Measurements from ENCODE around the gene NCF1.
"Not testable (repeated sequence)": the region's sequence is repeated elsewhere in the genome, so short reads cannot be mapped to it uniquely, and the experiment has no call there.

The NCF1 gene

DNA sequence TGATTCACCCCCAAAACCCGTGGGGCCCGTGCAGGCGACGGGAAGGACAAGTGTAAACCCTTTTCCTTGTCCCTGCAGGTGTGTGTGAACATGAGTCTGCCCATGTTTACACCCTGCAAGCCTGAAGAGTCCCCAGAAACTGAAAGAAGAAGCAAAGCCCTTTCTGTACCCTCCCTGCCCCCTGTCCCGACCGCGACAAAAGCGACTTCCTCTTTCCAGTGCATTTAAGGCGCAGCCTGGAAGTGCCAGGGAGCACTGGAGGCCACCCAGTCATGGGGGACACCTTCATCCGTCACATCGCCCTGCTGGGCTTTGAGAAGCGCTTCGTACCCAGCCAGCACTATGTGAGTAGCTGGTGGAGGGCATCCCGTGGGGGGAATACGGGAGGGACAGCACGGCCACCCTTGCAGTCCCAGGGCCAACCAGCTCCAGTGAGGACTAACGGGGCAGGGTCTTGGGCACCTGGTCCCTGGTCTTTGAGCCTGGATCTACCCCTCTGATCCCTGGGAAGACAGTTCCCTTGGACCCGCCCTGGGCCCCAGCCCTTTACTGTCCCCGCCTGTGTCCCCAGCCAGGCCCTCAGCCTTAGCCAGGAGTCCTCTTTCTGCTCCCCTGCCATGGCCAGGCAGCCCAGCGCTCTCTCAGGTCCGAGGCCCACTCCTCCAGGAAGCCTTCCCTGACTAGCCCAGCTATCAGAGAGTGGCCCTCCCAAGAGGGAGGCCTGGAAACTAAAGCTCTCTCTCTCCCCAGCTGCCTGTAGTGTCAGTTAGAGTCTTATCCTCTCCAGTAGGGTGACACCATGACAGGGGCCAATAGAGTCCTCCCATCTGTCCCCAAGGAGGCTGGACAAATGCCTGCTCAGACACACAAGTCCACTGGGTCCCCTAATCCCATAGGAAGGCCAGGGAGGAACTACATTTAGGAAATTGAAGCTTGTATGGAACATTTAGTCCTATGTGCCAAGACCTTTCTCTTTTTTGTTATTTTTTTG, at the start of gene NCF1:
NCF1 (plus strand) TSS at position 252 of the 991 bp plus-strand sequence; CDS start at position 273, 21 bp downstream.
- DNase-seq (ENCODE audit: low read depth) = not testable (repeated sequence)

- no peak for DNase-seq (ENCODE audit: low read depth)
Observed at GRCh38 chr7:74725840-74726239, 48.0 kb upstream of the NCF1 start.

DNA sequence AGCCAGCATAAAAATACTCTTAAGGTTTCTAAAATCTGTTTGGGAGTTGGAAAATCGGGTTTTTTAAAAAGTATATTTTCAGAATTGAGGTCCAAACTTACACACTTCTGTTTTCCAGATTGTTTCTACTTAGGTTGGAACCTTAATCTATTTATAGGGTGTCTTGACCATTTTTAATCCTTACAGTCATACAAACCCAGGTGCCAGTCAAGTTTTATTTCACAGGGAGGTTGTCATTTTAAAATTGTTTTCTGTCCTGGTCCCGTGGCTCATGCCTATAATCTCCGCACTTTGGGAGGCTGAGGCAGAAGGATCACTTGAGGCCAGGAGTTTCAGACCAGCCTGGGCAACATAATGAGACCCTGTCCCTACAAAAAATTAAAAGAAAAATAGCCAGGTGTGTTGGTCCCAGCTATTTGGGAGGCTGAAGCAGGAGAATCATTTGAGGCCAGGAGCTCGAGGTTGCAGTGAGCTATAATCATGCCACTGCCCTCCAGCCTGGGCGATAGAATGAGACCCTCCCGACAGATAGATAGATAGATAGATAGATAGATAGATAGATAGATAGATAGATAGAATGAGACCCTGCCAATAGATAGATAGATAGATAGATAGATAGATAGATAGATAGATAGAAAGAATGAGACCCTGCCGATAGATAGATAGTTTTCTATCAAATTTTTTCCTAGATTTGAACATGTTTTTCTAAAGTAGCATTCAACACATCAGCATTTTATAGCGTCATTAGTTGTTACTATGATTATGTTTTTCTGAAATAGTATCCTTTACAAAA, 47.3 kb upstream of the NCF1 start:
- DNase-seq (ENCODE audit: low read depth) = no peak

GRCh38 chr7:74728686-74729085, 45.1 kb upstream of the NCF1 start:
- not testable (repeated sequence) for DNase-seq (ENCODE audit: low read depth)

DNA sequence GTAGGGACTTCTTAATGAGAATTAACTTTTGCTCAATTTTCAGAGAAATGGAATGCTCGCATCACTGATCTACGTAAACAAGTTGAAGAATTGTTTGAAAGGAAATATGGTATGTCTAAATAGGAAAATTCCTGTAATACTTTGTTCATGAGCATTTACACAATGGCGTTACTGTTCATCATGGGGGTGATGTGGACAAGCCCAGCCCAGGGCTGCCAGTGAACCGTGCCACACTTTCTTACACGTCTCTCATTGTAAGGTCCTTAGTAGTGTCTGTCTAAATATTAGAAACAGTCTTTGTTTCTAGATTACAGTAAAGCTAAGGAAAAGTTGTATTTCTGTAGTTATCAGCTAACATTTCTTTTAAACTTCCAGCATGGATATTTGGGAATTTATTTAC, 43.6 kb upstream of the NCF1 start:
- not testable (repeated sequence) for DNase-seq (ENCODE audit: low read depth)

DNA sequence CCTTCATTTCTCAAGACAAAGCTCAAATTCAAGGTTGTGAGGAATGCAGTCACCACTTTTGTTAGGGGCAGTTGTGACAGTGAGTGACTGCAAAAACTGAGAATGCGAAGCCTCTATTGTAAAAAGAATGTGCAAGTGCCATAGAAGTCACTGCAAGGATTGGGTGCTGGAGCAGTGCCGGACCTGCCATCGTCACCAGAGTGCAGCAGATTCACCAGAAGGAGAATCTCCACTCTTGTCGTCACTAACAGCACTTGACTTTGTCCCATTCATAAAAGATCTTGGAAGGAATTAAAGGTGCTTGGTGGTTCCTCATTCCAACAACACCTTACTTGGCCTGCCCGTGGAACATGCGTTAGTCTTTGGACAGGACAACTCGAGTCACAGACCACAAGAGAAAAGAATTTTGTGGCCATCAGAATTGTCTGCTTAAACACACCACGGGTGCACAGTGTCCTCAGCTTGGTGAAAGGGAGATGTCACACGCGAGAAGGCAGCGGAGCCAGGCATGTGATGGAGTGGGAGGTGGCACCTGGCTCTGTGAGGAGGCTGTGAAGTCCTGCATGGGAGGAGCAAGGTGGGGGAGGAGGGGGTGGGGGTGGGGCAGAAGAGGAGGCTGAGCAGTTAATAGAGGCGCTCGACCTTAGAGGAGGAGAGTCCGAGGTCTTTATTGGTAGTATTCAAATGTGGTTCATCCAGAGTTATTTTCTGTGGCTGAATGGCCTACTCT, 33.7 kb upstream of the NCF1 start:
- DNase-seq (ENCODE audit: low read depth) = not testable (repeated sequence)

DNA sequence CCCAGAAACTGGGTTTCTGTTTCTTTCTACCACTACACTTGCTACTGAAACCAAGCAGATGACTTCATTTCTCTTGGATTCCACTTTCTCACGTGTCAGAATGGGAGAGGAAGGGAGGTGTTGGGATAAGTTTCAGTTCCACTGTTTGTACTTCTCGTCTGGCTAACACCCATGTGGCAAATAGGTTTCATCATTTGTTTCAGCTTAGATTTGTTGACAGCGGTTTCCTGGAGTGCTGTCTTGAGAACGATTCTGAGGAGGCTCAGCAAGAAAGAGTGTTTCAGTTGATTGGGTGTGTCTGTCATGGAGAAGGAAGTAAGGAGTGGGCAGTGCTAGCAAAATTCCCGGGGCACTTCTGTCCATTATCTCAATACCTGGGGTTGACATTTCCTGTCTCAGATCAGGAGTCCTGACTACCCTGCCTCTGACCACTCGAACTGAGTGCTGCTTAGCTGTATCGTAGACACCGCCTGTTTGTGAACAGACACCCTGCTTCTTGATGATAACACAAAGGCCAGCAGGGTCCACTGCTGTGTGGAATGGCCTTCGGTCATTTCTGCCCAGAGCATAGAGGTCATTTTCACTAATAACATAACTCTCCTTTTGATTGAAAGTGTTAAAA, 29.8 kb upstream of the NCF1 start:
- not testable (repeated sequence) for DNase-seq (ENCODE audit: low read depth)

- not testable (repeated sequence) for DNase-seq (ENCODE audit: low read depth)
Observed at GRCh38 chr7:74753921-74754482, 19.8 kb upstream of the NCF1 start.

DNA sequence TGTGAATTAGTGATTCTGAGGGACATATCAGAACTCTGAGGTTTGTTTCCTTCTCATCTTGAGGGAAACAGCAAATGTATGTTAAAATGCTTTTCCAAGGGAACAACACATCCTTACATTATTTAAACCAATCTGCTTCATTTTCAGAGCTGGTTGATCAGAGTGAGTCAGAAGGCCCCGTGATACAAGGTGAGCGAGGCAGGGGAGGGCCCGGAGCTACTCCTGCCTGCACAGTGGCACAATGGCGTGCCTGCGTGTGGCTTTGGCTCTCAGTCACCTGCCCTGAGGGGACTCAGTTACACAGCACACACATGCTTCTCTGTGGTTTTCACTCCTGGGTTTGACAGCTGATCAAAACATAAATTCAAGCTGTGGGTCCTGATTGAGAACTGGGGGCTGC, 17.1 kb upstream of the NCF1 start:
- not testable (repeated sequence) for DNase-seq (ENCODE audit: low read depth)

DNA sequence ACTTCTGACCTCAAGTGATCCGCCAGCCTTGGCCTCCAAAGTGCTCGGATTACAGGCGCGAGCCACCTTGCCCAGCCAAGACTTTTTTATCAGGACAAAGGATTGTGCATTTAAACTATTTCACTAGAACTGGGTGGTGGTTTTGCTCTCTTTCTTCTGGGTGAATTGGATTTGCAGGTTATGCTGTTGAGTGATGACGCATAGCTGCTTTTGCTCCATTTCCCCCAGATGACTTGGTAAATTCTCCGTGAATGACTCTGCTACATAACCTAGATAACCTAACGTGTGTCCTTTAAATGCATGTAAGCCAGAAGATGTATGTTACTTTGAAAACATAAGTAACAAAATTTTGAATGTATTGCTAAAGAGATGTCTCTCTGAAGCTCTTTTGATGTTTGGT, 15.5 kb upstream of the NCF1 start:
- DNase-seq (ENCODE audit: low read depth) = not testable (repeated sequence)

- DNase-seq (ENCODE audit: low read depth) = not testable (repeated sequence)
Observed at GRCh38 chr7:74758982-74759381, 14.8 kb upstream of the NCF1 start.

- DNase-seq (ENCODE audit: low read depth) = not testable (repeated sequence)
Observed at GRCh38 chr7:74765205-74765918, 8.4 kb upstream of the NCF1 start.

- DNase-seq (ENCODE audit: low read depth) = not testable (repeated sequence)
Observed at GRCh38 chr7:74766509-74766908, 7.3 kb upstream of the NCF1 start.

DNA sequence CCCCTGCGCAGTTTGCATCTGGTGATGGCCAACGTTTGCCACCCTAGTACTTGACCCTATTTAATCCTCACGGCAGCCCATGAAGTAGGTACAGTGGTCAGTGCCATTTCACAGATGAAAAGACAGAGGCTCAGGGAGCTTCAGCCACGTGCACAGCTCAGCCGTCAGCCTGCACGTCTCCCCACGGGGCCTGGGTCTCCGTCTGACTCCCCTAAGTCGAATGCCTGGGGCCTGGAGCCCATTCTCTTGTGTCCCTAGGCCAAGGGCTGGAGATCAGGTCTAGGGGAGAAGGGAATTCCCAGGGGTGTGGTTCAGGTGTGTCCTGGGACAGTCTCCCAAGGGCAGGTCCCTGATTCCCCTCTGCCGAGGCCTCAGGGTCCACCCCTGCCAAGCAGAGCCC, 6.8 kb upstream of the NCF1 start:
- DNase-seq (ENCODE audit: low read depth) = not testable (repeated sequence)

DNA sequence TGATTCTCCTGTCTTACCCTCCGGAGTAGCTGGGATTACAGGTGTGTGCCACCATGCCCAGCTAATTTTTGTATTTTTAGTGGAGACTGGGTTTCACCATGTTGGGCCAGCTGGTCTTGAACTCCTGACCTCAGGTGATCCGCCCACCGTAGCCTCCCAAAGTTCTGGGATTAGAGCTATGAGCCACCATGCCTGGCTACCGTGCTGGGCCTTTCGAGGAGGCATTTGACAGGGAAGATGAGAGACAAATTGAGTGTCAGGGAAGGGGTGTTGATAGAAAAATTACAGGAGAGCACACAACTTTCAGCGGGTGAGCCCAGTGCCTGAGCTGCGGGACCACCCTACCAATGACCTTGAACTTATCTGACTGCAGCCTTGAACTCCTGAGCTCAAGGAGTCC, 3.7 kb upstream of the NCF1 start:
- DNase-seq (ENCODE audit: low read depth) = not testable (repeated sequence)

DNA sequence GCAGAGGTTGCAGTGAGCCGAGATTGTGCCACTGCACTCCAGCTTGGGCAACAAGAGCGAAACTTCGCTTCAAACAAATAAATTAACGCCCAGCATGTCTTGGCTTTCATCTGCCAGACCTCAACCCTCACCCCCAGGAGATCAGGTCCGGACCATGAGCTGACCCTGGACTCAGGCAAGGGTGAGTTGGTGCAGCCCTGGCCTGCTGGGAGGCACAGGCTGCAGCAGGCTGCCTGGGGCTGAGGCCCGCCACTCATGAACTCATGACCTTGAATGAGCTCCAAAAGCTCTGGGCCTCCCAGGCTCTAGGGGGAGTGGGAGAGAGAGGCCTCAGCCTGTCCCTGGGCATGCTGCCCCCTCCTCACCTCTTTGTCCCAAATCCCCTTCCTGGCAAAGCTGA, 1.7 kb upstream of the NCF1 start:
- DNase-seq (ENCODE audit: low read depth) = not testable (repeated sequence)

- not testable (repeated sequence) for DNase-seq (ENCODE audit: low read depth)
Observed at GRCh38 chr7:74775111-74775510, 1.3 kb downstream of the NCF1 start.

DNA sequence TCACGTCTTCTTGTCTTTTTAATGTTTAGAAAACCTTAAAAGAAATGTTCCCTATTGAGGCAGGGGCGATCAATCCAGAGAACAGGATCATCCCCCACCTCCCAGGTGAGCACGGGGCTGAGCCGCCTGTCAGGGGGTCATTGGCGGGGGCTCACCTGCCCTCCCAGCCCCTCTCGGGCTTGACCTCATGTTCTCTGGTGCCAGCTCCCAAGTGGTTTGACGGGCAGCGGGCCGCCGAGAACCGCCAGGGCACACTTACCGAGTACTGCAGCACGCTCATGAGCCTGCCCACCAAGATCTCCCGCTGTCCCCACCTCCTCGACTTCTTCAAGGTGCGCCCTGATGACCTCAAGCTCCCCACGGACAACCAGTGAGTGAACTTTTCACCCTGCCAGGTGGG, 5.2 kb downstream of the NCF1 start:
- DNase-seq (ENCODE audit: low read depth) = not testable (repeated sequence)

DNA sequence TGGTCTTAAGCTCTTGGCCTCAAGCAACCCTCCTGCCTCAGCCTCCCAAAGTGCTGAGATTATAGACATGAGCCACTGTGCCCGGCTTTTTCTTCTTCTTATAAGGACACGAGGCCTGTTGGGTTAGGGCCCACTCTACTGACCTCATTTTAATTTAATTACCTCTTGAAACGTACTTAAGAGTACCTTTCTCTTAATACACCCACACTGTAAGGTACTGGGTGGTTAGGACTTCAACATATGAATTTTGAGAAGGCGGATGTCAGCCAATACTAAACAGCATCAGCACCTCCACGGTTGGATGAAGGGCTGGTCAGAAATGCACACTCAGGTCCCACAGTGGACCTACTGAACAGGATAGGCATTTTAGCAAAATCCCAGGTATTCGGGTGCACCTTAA, 7.9 kb downstream of the NCF1 start:
- not testable (repeated sequence) for DNase-seq (ENCODE audit: low read depth)

DNA sequence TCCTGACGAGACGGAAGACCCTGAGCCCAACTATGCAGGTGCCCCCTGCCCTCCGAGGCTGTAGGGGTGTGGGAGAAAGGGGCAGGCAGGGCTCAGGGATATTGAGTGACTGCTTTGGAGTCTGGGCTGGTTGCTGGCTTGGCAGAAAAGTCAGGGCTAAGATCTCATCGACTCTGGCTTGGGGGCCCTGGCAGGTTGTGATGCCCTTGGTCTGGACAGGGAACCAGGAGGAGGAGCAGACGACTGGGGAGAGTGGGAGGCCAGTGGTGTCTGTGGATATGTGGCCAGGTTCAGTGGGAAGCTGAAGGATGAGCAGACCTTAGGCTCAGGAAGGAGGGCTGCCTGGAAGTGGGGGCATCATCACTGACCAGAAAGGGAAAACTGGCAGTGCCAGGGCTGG, 9.8 kb downstream of the NCF1 start:
- DNase-seq (ENCODE audit: low read depth) = not testable (repeated sequence)
